RPMI8226 (cell line): Measurements from ENCODE around the gene OR10A4.
"Not testable (repeated sequence)": the region's sequence is repeated elsewhere in the genome, so short reads cannot be mapped to it uniquely, and the experiment has no call there.

ENCODE experiments used
- DNase-seq: peaks from one replicate; pipeline ENCODE4 v3.0.0-alpha.2; 2015

OR10A4 gene, protein sequence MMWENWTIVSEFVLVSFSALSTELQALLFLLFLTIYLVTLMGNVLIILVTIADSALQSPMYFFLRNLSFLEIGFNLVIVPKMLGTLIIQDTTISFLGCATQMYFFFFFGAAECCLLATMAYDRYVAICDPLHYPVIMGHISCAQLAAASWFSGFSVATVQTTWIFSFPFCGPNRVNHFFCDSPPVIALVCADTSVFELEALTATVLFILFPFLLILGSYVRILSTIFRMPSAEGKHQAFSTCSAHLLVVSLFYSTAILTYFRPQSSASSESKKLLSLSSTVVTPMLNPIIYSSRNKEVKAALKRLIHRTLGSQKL

DNA sequence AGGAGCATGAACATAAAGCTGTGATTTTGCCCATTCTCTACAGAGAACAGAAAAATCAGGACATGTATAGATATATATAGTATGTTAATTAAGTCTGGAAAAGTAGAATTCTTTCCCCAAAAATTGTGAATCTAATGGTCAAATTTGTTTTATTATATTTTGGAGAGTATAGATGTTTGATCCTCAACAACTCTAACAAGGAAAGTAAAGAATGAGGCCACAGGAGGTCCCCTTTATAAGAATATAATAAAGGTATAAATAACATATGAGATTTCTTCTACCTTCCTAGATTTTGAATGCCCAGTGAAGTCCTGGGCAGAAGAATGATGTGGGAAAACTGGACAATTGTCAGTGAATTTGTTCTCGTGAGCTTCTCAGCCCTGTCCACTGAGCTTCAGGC, at the start of gene OR10A4:
OR10A4 (plus strand) TSS at position 301 of the 400 bp plus-strand sequence; CDS start at position 324, 23 bp downstream.
- no peak for DNase-seq

- DNase-seq: no peak
Observed at GRCh38 chr11:6828103-6828502, 48.3 kb upstream of the OR10A4 start.

- DNase-seq: no peak
Observed at GRCh38 chr11:6833356-6833755, 43.1 kb upstream of the OR10A4 start.

GRCh38 chr11:6834021-6834420, 42.4 kb upstream of the OR10A4 start:
- DNase-seq: no peak

GRCh38 chr11:6841694-6842093, 34.7 kb upstream of the OR10A4 start:
- no peak for DNase-seq

- DNase-seq: no peak
Observed at GRCh38 chr11:6843670-6844069, 32.8 kb upstream of the OR10A4 start.

DNA sequence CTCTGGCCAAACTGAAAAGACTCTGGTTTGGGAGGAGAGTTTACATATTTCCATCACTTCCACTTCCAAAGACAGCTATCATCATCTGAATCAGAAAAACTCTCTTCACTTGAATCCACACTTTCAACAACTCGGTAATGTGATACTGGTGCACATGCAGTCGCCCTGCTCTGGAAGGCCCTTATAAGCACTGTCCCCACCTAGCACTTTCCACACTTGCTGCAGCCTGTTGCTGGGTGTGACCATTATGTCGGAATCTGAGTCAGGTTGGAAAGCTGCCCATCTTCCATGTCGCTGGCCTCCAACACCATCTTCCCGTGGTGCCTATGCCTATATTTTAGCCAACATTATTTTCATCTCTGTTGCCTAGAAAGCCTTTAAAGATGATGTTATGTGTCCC, 32.1 kb upstream of the OR10A4 start:
- DNase-seq: no peak

- no peak for DNase-seq
Observed at GRCh38 chr11:6845383-6845782, 31.0 kb upstream of the OR10A4 start, which contains the start of gene OR10A5. Gene OR10A5 (plus strand): TSS chr11:6845683. CDS start chr11:6845683, 0 bp downstream.

DNA sequence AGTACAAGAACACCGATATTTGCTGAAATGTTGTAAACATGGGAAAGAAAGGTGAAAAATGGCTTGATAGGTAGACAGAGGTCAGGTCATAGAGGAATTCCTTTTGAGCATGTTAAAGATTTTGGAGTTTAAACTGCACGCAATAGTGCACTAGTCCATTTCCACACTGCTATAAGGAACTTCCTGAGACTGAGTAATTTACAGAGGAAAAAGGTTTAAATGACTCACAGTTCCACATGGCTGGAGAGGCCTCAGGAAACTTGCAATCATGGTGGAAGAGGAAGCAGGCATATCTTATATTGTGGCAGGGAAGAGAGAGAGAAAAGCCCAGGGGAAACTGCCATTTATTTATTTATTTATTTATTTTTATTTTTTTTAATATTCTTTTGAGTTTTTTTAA, 25.9 kb upstream of the OR10A4 start:
- DNase-seq: no peak

GRCh38 chr11:6854801-6855200, 21.6 kb upstream of the OR10A4 start:
- DNase-seq: not testable (repeated sequence)

DNA sequence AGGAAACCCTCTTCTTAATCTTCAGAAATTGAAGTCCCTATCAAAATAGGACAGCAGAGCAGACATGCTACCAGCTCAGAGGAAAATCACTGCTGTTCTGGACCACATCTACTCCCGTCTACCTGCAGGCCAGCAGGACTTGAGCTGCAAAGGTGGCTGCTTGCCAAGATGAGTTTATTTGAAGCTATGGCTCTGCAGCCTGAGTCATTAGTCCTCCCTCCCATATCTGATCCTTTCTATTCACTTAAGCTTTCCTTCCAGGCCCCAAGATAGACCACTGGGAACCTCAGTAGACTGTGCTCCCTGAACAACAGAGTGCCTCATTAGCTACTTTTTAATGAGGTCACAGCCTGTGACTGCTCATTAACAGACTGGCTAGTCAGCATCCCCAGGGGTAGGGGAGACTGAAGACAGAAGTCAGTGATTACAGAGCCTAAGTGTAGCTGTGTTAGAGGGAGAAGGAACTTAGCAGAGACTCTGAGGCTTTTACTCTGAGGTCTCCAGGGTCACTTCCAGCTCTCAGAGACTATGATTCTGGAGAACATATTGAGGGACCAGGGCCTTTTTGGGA, 20.4 kb upstream of the OR10A4 start:
- no peak for DNase-seq

DNA sequence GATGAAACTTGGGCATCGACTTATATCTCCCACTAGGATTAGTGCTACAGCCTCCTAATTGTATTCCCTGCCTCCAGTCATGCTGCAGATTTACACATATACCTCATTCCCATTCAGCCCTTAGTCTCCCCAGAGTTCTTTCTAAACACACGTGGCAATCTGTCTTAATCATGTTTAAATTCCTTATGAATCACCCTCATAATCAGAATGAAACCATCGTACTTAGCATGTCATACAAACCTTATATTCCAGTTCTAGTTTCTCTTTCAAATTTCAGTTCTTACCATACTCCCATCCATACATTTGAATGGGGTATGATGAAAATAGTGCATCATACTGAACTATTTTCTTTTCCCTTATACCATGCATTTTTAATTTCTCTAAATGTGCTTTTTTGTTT, 19.6 kb upstream of the OR10A4 start:
- no peak for DNase-seq

DNA sequence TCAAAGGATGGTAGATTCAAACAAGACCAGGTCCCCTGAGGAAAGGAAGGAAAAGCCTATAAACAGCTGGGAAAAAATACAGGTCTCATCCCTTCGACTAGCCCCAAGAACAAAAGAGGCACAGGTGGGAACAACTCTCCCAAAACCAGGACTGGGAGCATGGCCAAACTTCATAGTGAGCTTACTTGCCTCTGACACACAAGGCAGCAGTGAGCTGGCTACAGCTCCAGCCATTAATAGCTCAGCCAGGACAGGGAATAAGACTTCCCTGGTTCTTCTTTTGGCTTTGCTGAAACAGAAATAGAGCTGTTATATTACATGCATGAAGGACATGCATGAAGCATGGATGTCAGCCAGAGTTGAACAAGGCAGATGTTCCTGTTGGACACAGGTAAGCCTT, 13.5 kb upstream of the OR10A4 start, which contains the start of gene OR10A2:
OR10A2 (plus strand) TSS at position 97 of the 400 bp plus-strand sequence. CDS start 6,698 bp downstream, outside the sequence.
- no peak for DNase-seq

GRCh38 chr11:6864438-6864837, 12.0 kb upstream of the OR10A4 start:
- no peak for DNase-seq

DNA sequence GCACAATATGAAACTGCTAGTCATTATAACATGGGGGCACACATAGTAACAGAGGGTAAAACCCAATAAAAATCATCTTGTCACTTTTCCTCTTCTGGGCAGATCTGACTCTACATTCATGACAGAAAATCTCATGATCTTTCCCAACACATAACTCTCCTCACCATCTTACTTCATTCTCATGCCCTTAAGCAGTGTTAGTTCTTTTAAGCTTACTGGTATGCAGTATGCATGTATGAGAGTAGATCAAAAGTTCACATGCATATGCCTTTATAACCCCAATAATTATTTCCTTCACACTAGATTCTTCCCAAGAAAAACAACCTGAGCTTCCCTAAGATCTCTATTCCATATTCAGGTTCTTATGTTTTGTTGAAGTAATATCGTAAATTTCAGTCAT, 5.1 kb upstream of the OR10A4 start:
- no peak for DNase-seq

DNA sequence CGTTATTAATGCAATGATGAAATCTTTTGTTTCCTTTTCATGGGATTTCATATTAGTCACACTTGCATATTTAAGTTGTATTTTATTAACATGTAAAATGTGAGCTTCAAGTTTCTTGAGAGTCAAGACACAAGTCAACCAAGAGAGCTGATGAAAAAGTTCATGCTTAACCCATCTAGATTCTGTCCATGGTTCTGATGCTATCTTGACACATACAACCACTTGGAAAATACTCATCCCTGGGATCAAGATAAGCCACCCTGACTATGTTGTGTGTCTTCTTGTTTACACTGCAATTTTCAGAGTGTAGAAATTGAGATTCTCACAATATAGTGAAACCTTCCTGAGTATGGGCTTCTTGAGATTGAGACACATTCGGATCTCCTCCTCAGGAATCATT, 664 bp upstream of the OR10A4 start:
- no peak for DNase-seq

DNA sequence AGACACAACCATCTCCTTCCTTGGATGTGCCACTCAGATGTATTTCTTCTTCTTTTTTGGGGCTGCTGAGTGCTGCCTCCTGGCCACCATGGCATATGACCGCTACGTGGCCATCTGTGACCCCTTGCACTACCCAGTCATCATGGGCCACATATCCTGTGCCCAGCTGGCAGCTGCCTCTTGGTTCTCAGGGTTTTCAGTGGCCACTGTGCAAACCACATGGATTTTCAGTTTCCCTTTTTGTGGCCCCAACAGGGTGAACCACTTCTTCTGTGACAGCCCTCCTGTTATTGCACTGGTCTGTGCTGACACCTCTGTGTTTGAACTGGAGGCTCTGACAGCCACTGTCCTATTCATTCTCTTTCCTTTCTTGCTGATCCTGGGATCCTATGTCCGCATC, 489 bp downstream of the OR10A4 start:
- DNase-seq: no peak

- DNase-seq: no peak
Observed at GRCh38 chr11:6882751-6883150, 6.3 kb downstream of the OR10A4 start.

DNA sequence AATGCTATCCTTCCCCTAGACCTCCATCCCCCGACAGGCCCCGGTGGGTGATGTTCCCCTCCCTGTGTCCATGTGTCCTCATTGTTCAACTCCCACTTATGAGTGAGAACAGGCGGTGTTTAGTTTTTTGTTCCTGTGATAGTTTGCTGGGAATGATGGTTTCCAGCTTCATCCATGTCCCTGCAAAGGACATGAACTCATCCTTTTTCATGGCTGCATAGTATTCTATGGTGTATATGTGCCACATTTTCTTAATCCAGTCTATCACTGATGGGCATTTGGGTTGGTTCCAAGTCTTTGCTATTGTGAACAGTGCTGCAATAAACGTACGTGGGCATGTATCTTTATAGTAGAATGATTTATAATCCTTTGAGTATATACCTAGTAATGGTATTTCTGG, 11.3 kb downstream of the OR10A4 start:
- DNase-seq: not testable (repeated sequence)

DNA sequence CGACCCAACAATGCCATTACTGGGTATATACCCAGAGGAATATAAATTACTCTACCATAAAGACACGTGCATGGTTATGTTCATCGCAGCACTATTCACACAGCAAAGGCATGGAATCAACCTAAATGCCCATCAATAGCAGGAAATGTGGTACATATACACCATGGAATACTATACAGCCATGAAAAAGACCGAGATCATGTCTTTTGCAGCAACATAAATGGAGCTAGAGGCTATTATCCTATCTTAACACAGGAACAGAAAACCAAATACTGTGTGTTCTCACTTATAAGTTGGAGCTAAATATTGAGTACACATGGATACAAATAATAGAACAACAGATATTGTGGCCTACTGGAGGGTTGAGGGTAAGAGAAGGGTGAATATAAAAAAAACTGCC, 12.4 kb downstream of the OR10A4 start:
- DNase-seq: no peak

DNA sequence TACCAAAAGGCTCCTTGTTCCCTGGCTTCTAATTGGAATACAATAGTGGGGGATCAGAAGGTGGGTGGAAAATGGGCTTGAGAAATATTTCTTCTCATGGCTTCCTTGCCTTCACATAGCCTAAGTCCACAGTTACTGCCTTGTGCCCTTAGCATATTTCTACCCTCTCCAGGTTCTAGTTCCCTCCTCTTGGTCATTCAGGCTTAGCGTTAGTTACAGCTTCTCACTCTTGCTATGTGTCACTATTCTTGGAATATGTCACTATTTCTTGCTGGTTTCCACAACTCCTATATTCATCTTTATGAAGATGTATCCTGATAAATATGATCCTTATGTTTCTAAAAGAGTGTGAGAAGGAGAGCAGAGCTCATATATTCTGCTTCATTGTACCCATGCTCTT, 13.4 kb downstream of the OR10A4 start:
- DNase-seq: no peak

DNA sequence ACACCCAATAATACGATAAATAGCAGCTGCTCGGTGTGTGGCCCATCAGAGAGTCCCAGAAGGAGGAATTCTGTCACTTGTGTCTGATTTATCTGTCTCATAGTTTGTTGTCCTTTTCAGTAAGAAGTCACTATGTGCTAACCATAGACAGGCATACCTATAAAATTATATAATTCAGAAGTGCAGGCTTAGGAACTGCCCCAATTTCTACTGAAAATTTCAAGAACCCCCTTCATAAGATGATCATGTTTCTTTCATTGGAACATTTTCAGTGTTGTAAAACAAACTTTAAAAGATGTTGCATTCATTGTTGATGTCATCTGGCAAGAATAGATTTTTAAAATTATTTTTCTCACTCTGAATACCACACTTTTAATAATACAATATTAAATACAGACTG, 16.0 kb downstream of the OR10A4 start, which contains the start of gene OR2D2:
OR2D2 (minus strand) TSS at position 101 of the 400 bp plus-strand sequence; CDS start at position 101, 0 bp downstream.
- DNase-seq: no peak

- DNase-seq: no peak
Observed at GRCh38 chr11:6894097-6894496, 17.7 kb downstream of the OR10A4 start.

- no peak for DNase-seq
Observed at GRCh38 chr11:6895010-6895409, 18.6 kb downstream of the OR10A4 start.

DNA sequence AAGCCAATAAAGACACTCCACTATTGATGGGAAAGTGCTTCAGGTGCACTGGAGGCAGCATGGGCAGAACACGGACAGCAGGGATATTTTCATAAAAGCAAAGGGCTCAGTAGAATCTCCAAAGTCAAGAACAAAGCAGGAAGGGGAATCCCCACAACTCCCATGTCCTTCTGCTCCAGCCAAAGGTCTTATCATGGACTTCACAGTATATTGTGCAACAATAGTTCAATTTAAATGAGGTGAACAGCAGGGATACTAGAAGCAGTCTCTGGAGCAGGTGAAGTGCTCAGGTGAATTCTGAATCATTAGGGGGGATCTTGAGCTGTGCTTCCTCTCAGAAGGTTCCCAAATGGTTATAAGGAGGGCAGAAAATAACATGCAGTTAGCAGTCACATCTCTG, 22.5 kb downstream of the OR10A4 start:
- no peak for DNase-seq
